Right forelimb (tissue), 1 donor: Measurements from ENCODE around the gene PASD1.
"Not testable (repeated sequence)": the region's sequence is repeated elsewhere in the genome, so short reads cannot be mapped to it uniquely, and the experiment has no call there.

Experiments
- DNase-seq: peaks from one replicate; pipeline ENCODE4 v3.0.0-alpha.2; 2018

Gene PASD1

GRCh38 chrX:151563449-151563848 lies at the start of gene PASD1:
Gene PASD1, plus strand, starts transcription at chrX:151563675. Its CDS starts 37,879 bp downstream, at chrX:151601554.
- no peak for DNase-seq

- no peak for DNase-seq
Measured at GRCh38 chrX:151515237-151515636, 48.2 kb upstream of the PASD1 start.

GRCh38 chrX:151516538-151517187 lies 46.8 kb upstream of the PASD1 start:
- no peak for DNase-seq

- no peak for DNase-seq
Measured at GRCh38 chrX:151517421-151517820, 46.1 kb upstream of the PASD1 start.

- no peak for DNase-seq
Measured at GRCh38 chrX:151523351-151523750, 40.1 kb upstream of the PASD1 start.

GRCh38 chrX:151536571-151536970 lies 26.9 kb upstream of the PASD1 start:
- DNase-seq, result no peak

GRCh38 chrX:151537572-151537971 lies 25.9 kb upstream of the PASD1 start:
- no peak for DNase-seq

GRCh38 chrX:151538190-151539122 lies 25.0 kb upstream of the PASD1 start:
- DNase-seq, result no peak

- DNase-seq, result no peak
Measured at GRCh38 chrX:151543706-151544105, 19.8 kb upstream of the PASD1 start.

GRCh38 chrX:151546226-151546625 lies 17.2 kb upstream of the PASD1 start:
- DNase-seq, result not testable (repeated sequence)

GRCh38 chrX:151551176-151551575 lies 12.3 kb upstream of the PASD1 start:
- DNase-seq, result not testable (repeated sequence)

- no peak for DNase-seq
Measured at GRCh38 chrX:151552743-151553142, 10.7 kb upstream of the PASD1 start.

- not testable (repeated sequence) for DNase-seq
Measured at GRCh38 chrX:151555301-151555700, 8.2 kb upstream of the PASD1 start.

- not testable (repeated sequence) for DNase-seq
Measured at GRCh38 chrX:151562485-151562884, 990 bp upstream of the PASD1 start.

- not testable (repeated sequence) for DNase-seq
Measured at GRCh38 chrX:151563003-151563402, 472 bp upstream of the PASD1 start.

- no peak for DNase-seq
Measured at GRCh38 chrX:151564035-151564434, 560 bp downstream of the PASD1 start.

GRCh38 chrX:151566872-151567271 lies 3.4 kb downstream of the PASD1 start:
- DNase-seq, result not testable (repeated sequence)

- DNase-seq, result no peak
Measured at GRCh38 chrX:151570561-151570960, 7.1 kb downstream of the PASD1 start.

- not testable (repeated sequence) for DNase-seq
Measured at GRCh38 chrX:151593384-151593783, 29.9 kb downstream of the PASD1 start.

GRCh38 chrX:151596282-151596681 lies 32.8 kb downstream of the PASD1 start:
- no peak for DNase-seq

GRCh38 chrX:151604931-151605330 lies 41.5 kb downstream of the PASD1 start:
- no peak for DNase-seq

GRCh38 chrX:151609222-151609621 lies 45.7 kb downstream of the PASD1 start:
- no peak for DNase-seq

- DNase-seq, result no peak
Measured at GRCh38 chrX:151621422-151621821, 57.9 kb downstream of the PASD1 start.

- no peak for DNase-seq
Measured at GRCh38 chrX:151624677-151625076, 61.2 kb downstream of the PASD1 start.
